Left ventricle myocardium inferior (tissue), 1 donor: Measurements from ENCODE around the gene HES4. TPM values are rescaled to one million over a fixed set of nuclear protein-coding genes. Genes with fewer than 3 reads are reported as not detected.

Source experiments
- DNase-seq: peaks from one replicate; pipeline ENCODE4 v3.0.0-alpha.2; 2020
- H3K27ac ChIP-seq: fragments of 200-600 bp; replicated peaks from 2 replicates; pipeline ENCODE4 v1.8.0; 2021
- H3K27me3 ChIP-seq: fragments of 200-600 bp; 2 replicates; pipeline ENCODE4 v1.8.0; 2021; ENCODE audit warnings: low read depth
- H3K36me3 ChIP-seq: fragments of 200-600 bp; 2 replicates; pipeline ENCODE4 v1.8.0; 2021
- H3K4me1 ChIP-seq: fragments of 200-600 bp; 2 replicates; pipeline ENCODE4 v1.8.0; 2021
- H3K4me3 ChIP-seq: fragments of 200-600 bp; 2 replicates; pipeline ENCODE4 v1.8.0; 2021; ENCODE audit warnings: mild to moderate bottlenecking, moderate library complexity
- H3K9me3 ChIP-seq: fragments of 200-600 bp; replicated peaks from 2 replicates; pipeline ENCODE4 v1.8.0; 2021
- CTCF ChIP-seq: fragments of 200-600 bp; IDR thresholded peaks from 2 replicates; pipeline ENCODE4 v1.8.0; 2021; ENCODE audit warnings: antibody characterized with exemption, mild to moderate bottlenecking, borderline replicate concordance
- intact Hi-C: fragments of 100-400 bp; cut with micrococcal nuclease; formaldehyde crosslinking; loops from one replicate; pipeline ENCODE4 v1.11.0; 2022
- total RNA-seq: library from RNA; stranded (reverse); fragmentation: NEBNext Ultra II Directional; extraction: Animal tissue kit (Norgen Biotek cat#: 25700); gene quantifications from one replicate; pipeline ENCODE4 v1.2.1, GENCODE V29; 2021
- donor health status: DM: no; HTN: yes; CAD: no; lungs with severe emphysema.

The HES4 gene
- total RNA-seq, 1 donor from 2014 or later: 34.0 TPM

DNA sequence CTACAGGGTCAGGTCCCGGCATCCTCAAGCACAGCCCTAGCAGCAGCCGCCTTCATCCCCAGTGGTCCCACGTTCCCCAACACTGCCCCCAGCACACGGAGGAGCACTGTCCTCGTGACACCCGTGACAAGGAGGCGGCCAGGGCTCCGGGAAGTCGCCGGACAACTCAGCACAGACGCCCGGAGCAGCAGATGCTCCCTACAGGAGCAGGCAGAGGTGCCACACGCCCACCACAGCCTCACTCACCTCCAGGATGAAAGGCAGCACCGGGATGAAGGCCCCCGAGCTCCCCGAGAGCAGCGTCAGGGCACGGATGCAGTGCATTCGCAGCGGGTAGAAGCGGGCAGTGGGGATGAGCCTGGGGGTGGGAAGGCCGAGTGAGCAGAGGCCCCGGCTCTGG, 49.0 kb downstream of the HES4 start:
- intact Hi-C loops: no loop called here
- no peak for TF ChIP-seq CTCF
- DNase-seq: no peak
- Histone ChIP-seq H3K4me3 (no peak overlapping the region), H3K4me1 (no peaks in the 10 kb centered on the region), H3K9me3 (no peaks in the 10 kb centered on the region), H3K36me3 (peaks cover 99% of the 10 kb centered on the region), H3K27me3 (no peaks in the 10 kb centered on the region), H3K27ac (no peak overlapping the region)

DNA sequence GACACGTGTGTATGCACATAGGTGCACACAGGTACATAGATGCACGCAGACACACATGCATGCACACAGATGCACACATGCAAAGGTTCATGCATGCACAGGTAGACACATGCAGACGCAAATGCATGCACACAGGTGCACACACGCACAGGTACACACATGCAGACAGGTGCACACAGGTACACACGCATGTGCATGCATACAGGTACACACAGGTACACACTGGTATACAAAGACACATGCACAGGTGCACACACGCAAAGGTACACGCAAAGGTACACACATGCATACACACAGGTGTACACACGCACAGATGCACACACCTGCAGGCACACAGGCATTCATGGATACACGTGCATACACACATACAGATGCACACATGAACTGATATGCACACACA, 49.6 kb downstream of the HES4 start:
- DNase-seq: no peak
- Histone ChIP-seq H3K36me3 (peaks cover 99% of the 10 kb centered on the region), H3K4me1 (no peaks in the 10 kb centered on the region), H3K4me3 (no peak overlapping the region), H3K27ac (no peak overlapping the region), H3K27me3 (no peaks in the 10 kb centered on the region), H3K9me3 (no peaks in the 10 kb centered on the region)
- intact Hi-C loops: no loop called here
- no peak for TF ChIP-seq CTCF

Other genes with a start within 250 kb of the HES4 start
- 2.4 TPM for gene SAMD11, start 76.2 kb downstream of the HES4 start, total RNA-seq
- gene NOC2L, start 40.8 kb downstream of the HES4 start, total RNA-seq: 40.8 TPM
- 6.4 TPM for gene KLHL17, start 39.5 kb downstream of the HES4 start, total RNA-seq
- not detected for gene PLEKHN1, start 33.6 kb downstream of the HES4 start, total RNA-seq
- gene PERM1, start 18.0 kb downstream of the HES4 start, total RNA-seq: 160 TPM
- 14.5 TPM for gene ISG15, start 13.4 kb upstream of the HES4 start, total RNA-seq
- gene AGRN, start 20.0 kb upstream of the HES4 start, total RNA-seq: 13.0 TPM
- not detected for gene RNF223, start 74.2 kb upstream of the HES4 start, total RNA-seq
- 3.8 TPM for gene C1orf159, start 116.0 kb upstream of the HES4 start, total RNA-seq
- gene TTLL10, start 173.8 kb upstream of the HES4 start, total RNA-seq: not detected
- gene TNFRSF18, start 206.5 kb upstream of the HES4 start, total RNA-seq: not detected
- 2.2 TPM for gene TNFRSF4, start 214.1 kb upstream of the HES4 start, total RNA-seq
- gene SDF4, start 231.9 kb upstream of the HES4 start, total RNA-seq: 114 TPM
- 7.9 TPM for gene B3GALT6, start 232.1 kb upstream of the HES4 start, total RNA-seq
- 0.55 TPM for gene C1QTNF12, start 246.6 kb upstream of the HES4 start, total RNA-seq